GM12892 (cell line): ENCODE data around the gene ENGASE.

ENCODE experiments used
- POLR2A ChIP-seq: IDR thresholded peaks from 2 replicates; pipeline ENCODE4 v1.6.1; 2011; ENCODE audit warnings: low read depth, low read length, control low read depth
- POLR2AphosphoS5 ChIP-seq: IDR thresholded peaks from 2 replicates; pipeline ENCODE4 v1.6.1; 2011; ENCODE audit warnings: low read depth, low read length, control low read depth
- TAF1 ChIP-seq: IDR thresholded peaks from 2 replicates; pipeline ENCODE4 v1.6.1; 2011; ENCODE audit warnings: low read depth, mild to moderate bottlenecking, control low read depth, low read length, borderline replicate concordance

GRCh38 chr17:79065105-79065670 lies 9.4 kb upstream of the ENGASE start:
- no peak for TF ChIP-seq POLR2AphosphoS5
- no peak for TF ChIP-seq TAF1
- no peak for TF ChIP-seq POLR2A
